ENCODE results near the gene PAQR5.

DNA sequence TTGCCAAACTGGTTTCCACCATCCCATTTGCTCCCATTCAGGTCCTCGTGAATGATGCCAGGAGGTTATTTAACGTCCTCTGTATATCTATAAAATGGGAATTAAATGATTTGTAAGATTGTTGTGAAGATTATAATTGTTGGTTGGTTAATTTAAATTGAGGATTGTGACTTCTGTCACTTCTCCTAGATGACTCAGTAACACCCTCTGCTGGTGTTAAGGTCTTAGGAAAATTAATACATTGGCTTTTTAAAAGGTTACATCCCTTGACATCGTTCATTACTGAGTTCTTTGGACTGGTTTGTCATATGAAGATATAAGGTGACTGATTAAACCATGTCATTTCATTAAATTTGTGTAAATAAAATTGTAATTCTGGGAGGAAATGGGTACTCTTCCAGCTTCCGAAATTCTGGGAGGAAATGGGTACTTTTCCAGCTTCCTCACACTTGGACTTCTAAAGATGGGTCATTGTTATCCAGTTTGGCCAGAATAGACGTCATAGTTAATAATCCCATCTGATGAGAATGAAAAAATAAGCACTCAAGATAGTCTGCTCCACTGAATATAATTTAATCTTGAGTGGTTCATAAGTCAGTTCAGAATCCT lies 33.3 kb upstream of the PAQR5 start:
- TF ChIP-seq NR1H2 (CRISPR knock-in tag; IDR thresholded peaks at IDR 0.05) (no peak), POLR2H (tag; IDR thresholded peaks at IDR 0.05; ENCODE audit: low read depth) (no peak), ETV6 (IDR thresholded peaks at IDR 0.05; ENCODE audit: borderline replicate concordance in 1 of 2, low read depth in 2 of 2, low read length in 1 of 2) (no peak), ETV6 (CRISPR knock-in tag; IDR thresholded peaks at IDR 0.05; ENCODE audit: borderline replicate concordance) (no peak), ZNF766 (CRISPR knock-in tag; conservative IDR thresholded peaks at IDR 0.05) (no peak), E2F4 (CRISPR knock-in tag; IDR thresholded peaks at IDR 0.05; ENCODE audit: low read depth) (no peak)
- TF ChIP-seq, protein P1, sequence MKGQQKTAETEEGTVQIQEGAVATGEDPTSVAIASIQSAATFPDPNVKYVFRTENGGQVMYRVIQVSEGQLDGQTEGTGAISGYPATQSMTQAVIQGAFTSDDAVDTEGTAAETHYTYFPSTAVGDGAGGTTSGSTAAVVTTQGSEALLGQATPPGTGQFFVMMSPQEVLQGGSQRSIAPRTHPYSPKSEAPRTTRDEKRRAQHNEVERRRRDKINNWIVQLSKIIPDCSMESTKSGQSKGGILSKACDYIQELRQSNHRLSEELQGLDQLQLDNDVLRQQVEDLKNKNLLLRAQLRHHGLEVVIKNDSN (CRISPR knock-in tag; IDR thresholded peaks at IDR 0.05), result no peak
